Measurements from ENCODE around the gene PPP3CA.

Gene PPP3CA

GRCh38 chr4:101289306-101289705 lies 58.0 kb downstream of the PPP3CA start:
- no peak for TF ChIP-seq ARNT (IDR thresholded peaks at IDR 0.05)
- TF ChIP-seq L3MBTL2 (conservative IDR thresholded peaks at IDR 0.05): no peak
- TF ChIP-seq SUZ12 (IDR thresholded peaks at IDR 0.05): no peak
- TF ChIP-seq PKNOX1 (IDR thresholded peaks at IDR 0.05): no peak
- POLR2A ChIA-PET: no interaction called here
- CTCF ChIA-PET: no interaction called here
- DNase-seq (ENCODE audit: extremely low spot score): no peak

GRCh38 chr4:101288365-101289145 lies 58.8 kb downstream of the PPP3CA start:
- ChIA-PET CTCF (no interaction called here), POLR2A (no interaction called here)
- DNase-seq (ENCODE audit: extremely low spot score): no peak
- TF ChIP-seq ZNF384 (IDR thresholded peaks at IDR 0.05): no peak
- TF ChIP-seq CTBP1 (IDR thresholded peaks at IDR 0.05; ENCODE audit: borderline replicate concordance): no peak
- no peak for TF ChIP-seq LEF1 (IDR thresholded peaks at IDR 0.05; ENCODE audit: borderline replicate concordance)

- DNase-seq (ENCODE audit: extremely low spot score): no peak
- no peak for TF ChIP-seq PKNOX1 (IDR thresholded peaks at IDR 0.05)
- TF ChIP-seq SP1 (IDR thresholded peaks at IDR 0.05): no peak
- TF ChIP-seq CTBP1 (IDR thresholded peaks at IDR 0.05; ENCODE audit: borderline replicate concordance): no peak
- no peak for TF ChIP-seq BHLHE40 (IDR thresholded peaks at IDR 0.05; ENCODE audit: borderline replicate concordance)
- no peak for TF ChIP-seq SUZ12 (IDR thresholded peaks at IDR 0.05)
- TF ChIP-seq FOXK2 (IDR thresholded peaks at IDR 0.05): no peak
- no peak for TF ChIP-seq L3MBTL2 (conservative IDR thresholded peaks at IDR 0.05)
- no peak for TF ChIP-seq ZNF384 (IDR thresholded peaks at IDR 0.05)
- no peak for TF ChIP-seq NFRKB (IDR thresholded peaks at IDR 0.05)
- TF ChIP-seq FOXM1 (IDR thresholded peaks at IDR 0.05; ENCODE audit: borderline replicate concordance): no peak
- no peak for TF ChIP-seq HDGF (IDR thresholded peaks at IDR 0.05; ENCODE audit: borderline replicate concordance)
- TF ChIP-seq ELF4 (IDR thresholded peaks at IDR 0.05): no peak
- TF ChIP-seq LEF1 (IDR thresholded peaks at IDR 0.05; ENCODE audit: borderline replicate concordance): no peak
- TF ChIP-seq ARNT (IDR thresholded peaks at IDR 0.05): no peak
- TF ChIP-seq TARDBP (IDR thresholded peaks at IDR 0.05): no peak
- TF ChIP-seq FOXA1 (IDR thresholded peaks at IDR 0.05): no peak
- ChIA-PET POLR2A (no interaction called here), CTCF (interaction anchor here (0.7 kb wide), 1 partner anchor 84 kb away, joined by 4 read pairs; no protein-coding TSS in a partner anchor)
Measured at GRCh38 chr4:101287324-101287723, 60.0 kb downstream of the PPP3CA start.

GRCh38 chr4:101286663-101287062 lies 60.7 kb downstream of the PPP3CA start:
- TF ChIP-seq CTBP1 (IDR thresholded peaks at IDR 0.05; ENCODE audit: borderline replicate concordance) (no peak), PKNOX1 (IDR thresholded peaks at IDR 0.05) (no peak), FOXK2 (IDR thresholded peaks at IDR 0.05) (no peak)
- CTCF ChIA-PET: interaction anchor here (0.7 kb wide), 1 partner anchor 84 kb away, joined by 4 read pairs; no protein-coding TSS in a partner anchor
- POLR2A ChIA-PET: no interaction called here
- DNase-seq (ENCODE audit: extremely low spot score): no peak

- ChIA-PET CTCF (no interaction called here), POLR2A (no interaction called here)
- no peak for DNase-seq (ENCODE audit: extremely low spot score)
- TF ChIP-seq HDGF (IDR thresholded peaks at IDR 0.05; ENCODE audit: borderline replicate concordance) (no peak), SP1 (IDR thresholded peaks at IDR 0.05) (no peak), TARDBP (IDR thresholded peaks at IDR 0.05) (no peak), FOXK2 (IDR thresholded peaks at IDR 0.05) (no peak), FOXA1 (IDR thresholded peaks at IDR 0.05) (no peak), CTBP1 (IDR thresholded peaks at IDR 0.05; ENCODE audit: borderline replicate concordance) (no peak), LEF1 (IDR thresholded peaks at IDR 0.05; ENCODE audit: borderline replicate concordance) (no peak), FOXM1 (IDR thresholded peaks at IDR 0.05; ENCODE audit: borderline replicate concordance) (no peak), ARNT (IDR thresholded peaks at IDR 0.05) (no peak), ZNF384 (IDR thresholded peaks at IDR 0.05) (no peak), L3MBTL2 (conservative IDR thresholded peaks at IDR 0.05) (no peak), NFRKB (IDR thresholded peaks at IDR 0.05) (no peak), ELF4 (IDR thresholded peaks at IDR 0.05) (no peak), SUZ12 (IDR thresholded peaks at IDR 0.05) (no peak), PKNOX1 (IDR thresholded peaks at IDR 0.05) (no peak), BHLHE40 (IDR thresholded peaks at IDR 0.05; ENCODE audit: borderline replicate concordance) (no peak)
Measured at GRCh38 chr4:101285985-101286384, 61.3 kb downstream of the PPP3CA start.

- ChIA-PET CTCF (no interaction called here), POLR2A (no interaction called here)
- TF ChIP-seq TARDBP (IDR thresholded peaks at IDR 0.05) (no peak), BHLHE40 (IDR thresholded peaks at IDR 0.05; ENCODE audit: borderline replicate concordance) (no peak), NFRKB (IDR thresholded peaks at IDR 0.05) (no peak), ZNF384 (IDR thresholded peaks at IDR 0.05) (no peak)
- no peak for DNase-seq (ENCODE audit: extremely low spot score)
Measured at GRCh38 chr4:101284546-101284945, 62.8 kb downstream of the PPP3CA start.

Data from HEK293T (cell line).